Thyroid gland (tissue), 4 donors: ENCODE results near the gene TSEN34.
"Not testable (repeated sequence)": the region's sequence is repeated elsewhere in the genome, so short reads cannot be mapped to it uniquely, and the experiment has no call there.

ENCODE experiments used
- POLR2A ChIP-seq, 2 donors: fragments of 450-650 bp; IDR thresholded peaks; one replicate each; pipeline ENCODE4 v1.6.1; 2017; ENCODE audit warnings: antibody characterized with exemption in 2 of 2, mild to moderate bottlenecking in 2 of 2, moderate library complexity in 1 of 2
- TF ChIP-seq, protein P1 (sequence below), 6 experiments: fragments of 200-600 bp in 3 of 6; fragments of 450-650 bp in 3 of 6; sonication (generic) in 3 of 6; IDR thresholded peaks; one replicate each; pipeline ENCODE4 v1.5.1; 2016 to 2019; ENCODE audit warnings: antibody characterized with exemption in 6 of 6, mild to moderate bottlenecking in 2 of 6, inconsistent platforms in 1 of 6, moderate library complexity in 1 of 6

DNA sequence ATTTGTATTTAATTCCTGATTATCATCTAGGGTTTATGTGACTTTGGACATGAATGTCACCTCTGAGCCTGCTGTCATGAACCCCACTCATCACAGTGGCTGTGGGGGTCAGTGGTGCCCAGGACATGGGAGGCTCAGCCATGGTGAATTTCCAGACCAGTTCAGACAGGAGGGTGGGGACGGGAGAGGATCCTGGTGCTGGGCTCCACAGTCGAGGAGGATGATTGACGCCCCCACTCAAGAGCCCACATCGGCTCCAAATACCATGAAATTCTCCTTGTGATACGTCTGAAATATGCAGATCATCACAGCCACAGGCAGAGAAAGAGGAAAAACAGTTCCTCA is 32.8 kb downstream of the TSEN34 start:
- TF ChIP-seq, protein P1, sequence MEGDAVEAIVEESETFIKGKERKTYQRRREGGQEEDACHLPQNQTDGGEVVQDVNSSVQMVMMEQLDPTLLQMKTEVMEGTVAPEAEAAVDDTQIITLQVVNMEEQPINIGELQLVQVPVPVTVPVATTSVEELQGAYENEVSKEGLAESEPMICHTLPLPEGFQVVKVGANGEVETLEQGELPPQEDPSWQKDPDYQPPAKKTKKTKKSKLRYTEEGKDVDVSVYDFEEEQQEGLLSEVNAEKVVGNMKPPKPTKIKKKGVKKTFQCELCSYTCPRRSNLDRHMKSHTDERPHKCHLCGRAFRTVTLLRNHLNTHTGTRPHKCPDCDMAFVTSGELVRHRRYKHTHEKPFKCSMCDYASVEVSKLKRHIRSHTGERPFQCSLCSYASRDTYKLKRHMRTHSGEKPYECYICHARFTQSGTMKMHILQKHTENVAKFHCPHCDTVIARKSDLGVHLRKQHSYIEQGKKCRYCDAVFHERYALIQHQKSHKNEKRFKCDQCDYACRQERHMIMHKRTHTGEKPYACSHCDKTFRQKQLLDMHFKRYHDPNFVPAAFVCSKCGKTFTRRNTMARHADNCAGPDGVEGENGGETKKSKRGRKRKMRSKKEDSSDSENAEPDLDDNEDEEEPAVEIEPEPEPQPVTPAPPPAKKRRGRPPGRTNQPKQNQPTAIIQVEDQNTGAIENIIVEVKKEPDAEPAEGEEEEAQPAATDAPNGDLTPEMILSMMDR (IDR thresholded peaks at IDR 0.05) = not testable (repeated sequence)
- TF ChIP-seq POLR2A (IDR thresholded peaks at IDR 0.05) = not testable (repeated sequence)
